ENCODE measurements around the gene RABEPK.
"Not testable (repeated sequence)": the region's sequence is repeated elsewhere in the genome, so short reads cannot be mapped to it uniquely, and the experiment has no call there.

DNA sequence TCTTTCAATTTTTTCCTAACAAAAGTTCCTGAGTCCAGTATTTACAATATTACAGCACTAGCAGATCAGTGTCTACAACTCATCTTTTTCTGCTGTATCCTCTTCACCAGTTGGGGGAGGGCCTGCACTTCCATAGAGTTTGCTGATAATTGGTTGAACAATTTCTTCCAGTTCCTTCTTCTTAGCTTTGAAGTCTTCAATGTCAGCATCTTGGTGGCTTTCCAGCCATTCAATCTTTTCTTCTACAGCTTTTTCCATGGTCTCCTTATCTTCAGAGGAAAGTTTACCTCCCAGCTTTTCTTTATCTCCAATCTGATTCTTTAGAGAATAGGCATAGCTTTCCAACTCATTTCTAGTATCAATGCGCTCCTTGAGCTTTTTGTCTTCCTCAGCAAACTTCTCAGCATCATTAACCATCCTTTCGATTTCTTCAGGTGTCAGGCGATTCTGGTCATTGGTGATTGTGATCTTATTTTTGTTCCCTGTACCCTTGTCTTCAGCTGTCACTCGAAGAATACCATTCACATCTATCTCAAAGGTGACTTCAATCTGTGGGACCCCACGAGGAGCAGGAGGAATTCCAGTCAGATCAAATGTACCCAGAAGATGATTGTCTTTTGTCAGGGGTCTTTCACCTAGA is 36.3 kb downstream of the RABEPK start:
- not testable (repeated sequence) for TF ChIP-seq POLR2A (IDR thresholded peaks at IDR 0.05); EP300 (IDR thresholded peaks at IDR 0.05; ENCODE audit: low read depth)
- TF ChIP-seq, protein P1, sequence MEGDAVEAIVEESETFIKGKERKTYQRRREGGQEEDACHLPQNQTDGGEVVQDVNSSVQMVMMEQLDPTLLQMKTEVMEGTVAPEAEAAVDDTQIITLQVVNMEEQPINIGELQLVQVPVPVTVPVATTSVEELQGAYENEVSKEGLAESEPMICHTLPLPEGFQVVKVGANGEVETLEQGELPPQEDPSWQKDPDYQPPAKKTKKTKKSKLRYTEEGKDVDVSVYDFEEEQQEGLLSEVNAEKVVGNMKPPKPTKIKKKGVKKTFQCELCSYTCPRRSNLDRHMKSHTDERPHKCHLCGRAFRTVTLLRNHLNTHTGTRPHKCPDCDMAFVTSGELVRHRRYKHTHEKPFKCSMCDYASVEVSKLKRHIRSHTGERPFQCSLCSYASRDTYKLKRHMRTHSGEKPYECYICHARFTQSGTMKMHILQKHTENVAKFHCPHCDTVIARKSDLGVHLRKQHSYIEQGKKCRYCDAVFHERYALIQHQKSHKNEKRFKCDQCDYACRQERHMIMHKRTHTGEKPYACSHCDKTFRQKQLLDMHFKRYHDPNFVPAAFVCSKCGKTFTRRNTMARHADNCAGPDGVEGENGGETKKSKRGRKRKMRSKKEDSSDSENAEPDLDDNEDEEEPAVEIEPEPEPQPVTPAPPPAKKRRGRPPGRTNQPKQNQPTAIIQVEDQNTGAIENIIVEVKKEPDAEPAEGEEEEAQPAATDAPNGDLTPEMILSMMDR (IDR thresholded peaks at IDR 0.05), result not testable (repeated sequence)

All from transverse colon (tissue), 3 donors.